AG04450 (cell line): ENCODE data around the gene VPS54. TPM values are rescaled to one million over a fixed set of nuclear protein-coding genes. Genes with fewer than 3 reads are reported as not detected.

Experiments used
- CTCF ChIA-PET: fragments of 300-600, 350-600 bp; formaldehyde crosslinking; extraction: SDS; loops from one replicate; lab custom pipeline; 2022; ENCODE audit warnings: antibody characterized with exemption, inconsistent platforms; lab: Charles Lee
- POLR2A ChIA-PET: fragments of 350-600 bp; formaldehyde crosslinking; extraction: SDS; loops from one replicate; lab custom pipeline; 2021; ENCODE audit warnings: antibody characterized with exemption, inconsistent platforms; lab: Yijun Ruan, JAX
- DNase-seq: peaks from one replicate; pipeline ENCODE4 v3.0.0-alpha.2; 2011; ENCODE audit warnings: low read depth, low spot score
- H3K27ac ChIP-seq: one replicate; pipeline ENCODE4 v1.5.1; 2012; ENCODE audit warnings: low read depth, low read length, control low read depth
- H3K27me3 ChIP-seq: one replicate; pipeline ENCODE4 v1.6.0; 2012; ENCODE audit warnings: low read length; ENCODE audit not compliant: control insufficient read depth, insufficient read depth
- H3K4me3 ChIP-seq: 2 replicates; pipeline ENCODE4 v1.5.1; 2011; ENCODE audit warnings: mild to moderate bottlenecking, low read depth, low read length, control low read depth
- H3K9me3 ChIP-seq: 2 replicates; pipeline ENCODE4 v1.5.1; 2012; ENCODE audit warnings: low read length; ENCODE audit not compliant: control insufficient read depth, insufficient read depth
- CTCF ChIP-seq: IDR thresholded peaks from 2 replicates; pipeline ENCODE4 v1.5.1; 2011; ENCODE audit warnings: low read depth, low read length, control low read depth, inconsistent platforms
- polyA plus RNA-seq: library from polyadenylated mRNA; depleted of rRNA; stranded (reverse); fragments of >200 nt; gene quantifications from 2 replicates; pipeline ENCODE4 v1.2.3, GENCODE V29; 2011

Gene VPS54
- polyA plus RNA-seq, 1 experiment, result 21.9 TPM

- DNase-seq, result no peak
- Histone ChIP-seq H3K27ac (no peak overlapping the region), H3K4me3 (no peak overlapping the region), H3K27me3 (no peaks in the 10 kb centered on the region), H3K9me3 (no peaks in the 10 kb centered on the region)
- ChIA-PET CTCF (interaction anchor here (2.5 kb wide), 1 partner anchor 294 kb away, joined by 8 read pairs; no protein-coding TSS in a partner anchor), POLR2A (no interaction called here)
- no peak for TF ChIP-seq CTCF
Observed at GRCh38 chr2:64036034-64036705, 16.9 kb upstream of the VPS54 start.

GRCh38 chr2:64035072-64035942 is 16.1 kb upstream of the VPS54 start:
- TF ChIP-seq CTCF, result no peak
- POLR2A ChIA-PET, result no interaction called here
- Histone ChIP-seq H3K27ac (no peak overlapping the region), H3K4me3 (no peak overlapping the region), H3K9me3 (no peaks in the 10 kb centered on the region), H3K27me3 (no peaks in the 10 kb centered on the region)
- DNase-seq, result no peak
- CTCF ChIA-PET, result interaction anchor here (2.5 kb wide), 1 partner anchor 295 kb away, joined by 8 read pairs; no protein-coding TSS in a partner anchor

GRCh38 chr2:64029116-64029665 is 10.0 kb upstream of the VPS54 start:
- Histone ChIP-seq H3K4me3 (no peak overlapping the region), H3K9me3 (no peaks in the 10 kb centered on the region), H3K27ac (no peak overlapping the region), H3K27me3 (no peaks in the 10 kb centered on the region)
- DNase-seq, result no peak
- POLR2A ChIA-PET, result no interaction called here
- CTCF ChIA-PET, result no interaction called here
- no peak for TF ChIP-seq CTCF

GRCh38 chr2:64025741-64026140 is 6.5 kb upstream of the VPS54 start:
- Histone ChIP-seq H3K9me3 (no peaks in the 10 kb centered on the region), H3K27ac (no peak overlapping the region), H3K27me3 (no peaks in the 10 kb centered on the region), H3K4me3 (no peak overlapping the region)
- ChIA-PET CTCF (no interaction called here), POLR2A (no interaction called here)
- no peak for TF ChIP-seq CTCF
- DNase-seq, result no peak
